Effector memory CD8-positive, alpha-beta T cell (primary cell): ENCODE measurements around the gene ANKS1B.
"Not testable (repeated sequence)": the region's sequence is repeated elsewhere in the genome, so short reads cannot be mapped to it uniquely, and the experiment has no call there.

Experiments
- ATAC-seq: fragments of 150-1000 bp; cut with Tn5 transposase; replicated peaks from 2 replicates; pipeline ENCODE4 v1.10.0; 2021; ENCODE audit warnings: mild to moderate bottlenecking, moderate library complexity
- DNase-seq, 3 experiments: peaks; one replicate each; pipeline ENCODE4 v3.0.0; 2021
- H3K27ac Mint-ChIP-seq, 2 donors: one replicate each; pipeline ENCODE4 v1.8.0; 2022; ENCODE audit warnings: mild to moderate bottlenecking in 2 of 2, mixed read lengths in 2 of 2, moderate library complexity in 2 of 2
- H3K27me3 Mint-ChIP-seq, 2 donors: one replicate each; pipeline ENCODE4 v1.8.0; 2022; ENCODE audit warnings: mixed read lengths in 2 of 2
- H3K36me3 Mint-ChIP-seq: one replicate; pipeline ENCODE4 v1.8.0; 2022; ENCODE audit warnings: mild to moderate bottlenecking, moderate library complexity, mixed read lengths; ENCODE audit not compliant: insufficient read depth
- H3K4me1 Mint-ChIP-seq, 2 donors: one replicate each; pipeline ENCODE4 v1.8.0; 2022; ENCODE audit warnings: low read depth in 2 of 2, mixed read lengths in 2 of 2
- H3K4me3 Mint-ChIP-seq, 2 donors: one replicate each; pipeline ENCODE4 v1.8.0; 2022; ENCODE audit warnings: mild to moderate bottlenecking in 2 of 2, mixed read lengths in 2 of 2, moderate library complexity in 2 of 2
- H3K9me3 Mint-ChIP-seq, 2 donors: one replicate each; pipeline ENCODE4 v1.8.0; 2022; ENCODE audit warnings: mixed read lengths in 2 of 2

The ANKS1B gene

GRCh38 chr12:98868076-98868475, 1116.7 kb downstream of the ANKS1B start:
- ATAC-seq (no peak), DNase-seq (no peak)
- peaks cover 15 to 17% of the 10 kb centered on the region in 2 donors for H3K27me3 Mint-ChIP-seq
- no peak overlapping the region for H3K4me3 Mint-ChIP-seq
- peaks cover 3 to 4% of the 10 kb centered on the region in 2 donors for H3K4me1 Mint-ChIP-seq
- H3K36me3 Mint-ChIP-seq = no peaks in the 10 kb centered on the region
- H3K27ac Mint-ChIP-seq = no peak overlapping the region
- H3K9me3 Mint-ChIP-seq = peaks cover 3 to 9% of the 10 kb centered on the region in 2 donors

DNA sequence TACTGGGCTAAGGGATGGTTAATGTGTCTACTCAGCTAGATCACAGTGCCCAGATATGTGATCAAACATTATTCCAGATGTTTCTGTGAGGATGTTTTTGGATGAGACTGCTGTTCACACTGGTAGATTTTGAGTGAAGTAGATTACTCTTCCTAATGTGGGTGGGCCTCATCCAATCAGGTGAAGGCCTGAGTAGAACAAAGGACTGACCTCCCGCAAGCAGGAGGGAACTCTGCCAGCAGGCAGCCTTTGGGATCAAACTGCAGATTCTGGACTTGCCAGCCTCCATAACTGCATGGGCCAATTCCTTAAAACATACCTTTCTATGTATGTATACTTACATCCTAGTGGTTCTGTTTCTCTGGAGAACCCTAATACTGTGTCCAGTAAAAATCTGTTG, 1120.4 kb downstream of the ANKS1B start:
- Mint-ChIP-seq H3K27ac (no peak overlapping the region), H3K27me3 (peaks cover 8 to 9% of the 10 kb centered on the region in 2 donors), H3K4me3 (no peak overlapping the region), H3K9me3 (peaks cover 3 to 9% of the 10 kb centered on the region in 2 donors), H3K36me3 (no peaks in the 10 kb centered on the region), H3K4me1 (no peaks in the 10 kb centered on the region)
- DNase-seq (no peak), ATAC-seq (no peak)

DNA sequence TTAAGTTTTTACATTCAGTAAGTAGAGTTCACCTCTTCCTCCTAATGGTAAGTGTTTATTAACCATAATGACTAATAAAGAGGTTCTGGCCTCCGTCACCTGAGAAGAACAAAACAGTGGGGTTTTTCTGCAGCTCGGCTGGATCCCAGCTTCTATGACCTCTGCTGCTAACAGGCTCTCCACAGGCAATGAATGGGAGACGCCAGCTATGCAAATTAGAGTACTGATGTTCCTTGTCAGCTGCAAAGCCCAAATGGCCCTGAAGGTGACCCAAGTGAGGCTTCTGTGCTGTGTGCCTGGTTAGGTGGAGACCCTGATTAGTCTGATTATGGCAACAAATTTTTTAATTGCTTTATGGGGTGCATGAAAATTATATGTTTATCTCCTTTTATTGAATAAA, 1121.6 kb downstream of the ANKS1B start:
- H3K4me3 Mint-ChIP-seq = no peak overlapping the region
- no peaks in the 10 kb centered on the region for H3K36me3 Mint-ChIP-seq
- H3K27ac Mint-ChIP-seq = no peak overlapping the region
- DNase-seq (no peak), ATAC-seq (no peak)
- peaks cover 3 to 5% of the 10 kb centered on the region in 2 donors for H3K27me3 Mint-ChIP-seq
- no peaks in the 10 kb centered on the region for H3K4me1 Mint-ChIP-seq
- H3K9me3 Mint-ChIP-seq = peaks cover 3 to 9% of the 10 kb centered on the region in 2 donors

DNA sequence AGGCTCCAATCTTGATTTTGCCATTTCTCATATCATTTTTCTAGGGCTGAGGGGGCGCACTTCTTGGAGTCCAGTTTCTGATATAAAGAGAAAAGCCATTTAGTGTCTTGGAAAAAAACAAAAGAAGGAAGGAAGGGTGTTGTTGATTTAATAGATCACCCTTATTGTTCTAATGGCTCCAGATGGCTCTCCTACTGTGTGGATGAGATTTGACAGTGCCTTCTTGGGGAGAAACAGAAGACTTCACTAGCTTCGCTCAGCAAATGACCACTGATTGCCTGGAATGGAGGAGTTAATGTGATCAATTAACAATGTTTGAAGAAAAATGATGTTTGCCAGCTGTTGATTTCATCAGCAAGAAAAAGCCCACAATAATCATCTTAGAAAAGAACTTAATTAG, 1123.5 kb downstream of the ANKS1B start:
- H3K36me3 Mint-ChIP-seq = no peaks in the 10 kb centered on the region
- H3K9me3 Mint-ChIP-seq = peaks cover 3 to 9% of the 10 kb centered on the region in 2 donors
- ATAC-seq (no peak), DNase-seq (no peak)
- no peak overlapping the region for H3K27ac Mint-ChIP-seq
- H3K27me3 Mint-ChIP-seq = peaks cover 0 to 11% of the 10 kb centered on the region in 2 donors
- H3K4me3 Mint-ChIP-seq = no peak overlapping the region
- no peaks in the 10 kb centered on the region for H3K4me1 Mint-ChIP-seq

DNA sequence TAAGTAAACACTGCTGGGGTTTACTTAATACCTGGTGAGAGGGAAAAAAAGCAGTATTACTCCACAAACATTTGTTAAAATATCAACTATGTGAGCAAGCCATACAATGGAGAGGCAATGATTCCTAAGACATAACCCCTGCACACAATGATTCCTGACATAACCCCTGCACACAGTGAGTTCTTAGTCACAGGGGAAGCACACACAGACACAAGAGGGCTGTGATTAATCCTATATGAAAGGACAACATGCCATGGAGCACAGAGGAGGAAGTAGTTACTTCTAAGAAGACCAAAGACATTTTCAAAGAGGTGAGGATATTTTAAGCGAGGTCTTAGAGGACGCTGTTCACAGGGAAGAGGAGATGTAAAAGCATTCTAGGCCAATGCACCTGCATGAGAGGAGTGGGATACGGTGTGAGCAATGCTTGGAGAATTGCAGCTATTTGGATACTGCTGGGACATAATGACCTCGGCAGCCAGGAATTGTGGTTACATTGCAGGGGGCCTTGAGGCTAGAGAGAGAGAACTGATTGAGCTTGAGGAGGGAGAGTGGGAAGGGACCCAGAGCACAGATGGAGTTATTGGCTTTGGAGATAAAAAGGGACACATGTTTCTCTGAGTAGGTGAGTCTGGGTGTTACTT, 1127.7 kb downstream of the ANKS1B start:
- Mint-ChIP-seq H3K27ac (no peak overlapping the region), H3K4me3 (no peak overlapping the region), H3K4me1 (no peaks in the 10 kb centered on the region), H3K36me3 (no peaks in the 10 kb centered on the region), H3K27me3 (peaks cover 0 to 12% of the 10 kb centered on the region in 2 donors), H3K9me3 (no peaks in the 10 kb centered on the region)
- ATAC-seq = no peak
- no peak for DNase-seq

GRCh38 chr12:98852181-98852580, 1132.6 kb downstream of the ANKS1B start:
- Mint-ChIP-seq H3K4me1 (no peaks in the 10 kb centered on the region), H3K9me3 (no peaks in the 10 kb centered on the region), H3K4me3 (no peak overlapping the region), H3K27me3 (peaks cover 11 to 19% of the 10 kb centered on the region in 2 donors), H3K36me3 (no peaks in the 10 kb centered on the region), H3K27ac (no peak overlapping the region)
- DNase-seq (no peak), ATAC-seq (no peak)

DNA sequence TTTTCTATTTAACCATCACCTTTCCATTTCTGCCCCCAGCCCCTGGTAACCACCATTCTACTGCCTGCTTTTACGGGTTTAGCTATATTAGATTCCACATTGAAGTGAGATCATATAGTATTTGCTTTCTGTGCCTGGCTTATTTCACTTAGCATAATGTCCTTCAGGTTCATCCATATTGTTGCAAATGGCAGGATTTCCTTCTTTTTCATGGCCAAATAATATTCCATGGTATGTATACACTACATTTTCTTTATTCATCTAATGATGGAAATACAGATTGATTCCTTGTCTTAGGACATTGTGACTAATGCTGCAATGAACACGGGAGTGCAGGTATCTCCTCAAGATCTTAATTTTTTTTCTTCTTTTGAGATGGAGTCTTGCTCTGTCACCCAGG, 1137.5 kb downstream of the ANKS1B start:
- Mint-ChIP-seq H3K4me1 (no peaks in the 10 kb centered on the region), H3K27ac (no peak overlapping the region), H3K36me3 (no peaks in the 10 kb centered on the region), H3K9me3 (no peaks in the 10 kb centered on the region), H3K4me3 (no peak overlapping the region), H3K27me3 (peaks cover 21% of the 10 kb centered on the region in 2 donors)
- ATAC-seq (no peak), DNase-seq (no peak)

DNA sequence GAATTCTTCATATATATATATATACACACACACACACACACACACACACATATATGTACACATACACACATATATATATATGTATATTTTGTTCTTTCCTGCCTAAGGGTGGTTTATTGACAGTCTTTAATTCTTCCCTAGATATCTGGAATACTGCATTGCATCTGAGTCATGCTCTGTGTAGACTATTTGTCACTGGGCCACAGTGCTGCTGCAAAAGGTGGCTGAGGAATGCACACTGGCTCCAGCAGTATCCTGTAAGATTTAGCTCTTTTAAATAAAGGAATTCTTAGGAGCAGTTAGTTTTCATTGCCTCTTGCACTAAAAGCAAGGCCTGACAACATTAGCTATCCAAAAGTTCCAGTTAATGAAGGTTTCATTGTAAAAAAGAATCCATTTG, 1138.8 kb downstream of the ANKS1B start:
- H3K27ac Mint-ChIP-seq = no peak overlapping the region
- no peak overlapping the region for H3K4me3 Mint-ChIP-seq
- H3K9me3 Mint-ChIP-seq = no peaks in the 10 kb centered on the region
- no peak for DNase-seq
- no peaks in the 10 kb centered on the region for H3K4me1 Mint-ChIP-seq
- no peak for ATAC-seq
- peaks cover 14 to 15% of the 10 kb centered on the region in 2 donors for H3K27me3 Mint-ChIP-seq
- no peaks in the 10 kb centered on the region for H3K36me3 Mint-ChIP-seq

- ATAC-seq (no peak), DNase-seq (no peak)
- H3K9me3 Mint-ChIP-seq = no peaks in the 10 kb centered on the region
- peaks cover 30 to 35% of the 10 kb centered on the region in 2 donors for H3K27me3 Mint-ChIP-seq
- H3K27ac Mint-ChIP-seq = no peak overlapping the region
- no peaks in the 10 kb centered on the region for H3K36me3 Mint-ChIP-seq
- no peak overlapping the region for H3K4me3 Mint-ChIP-seq
- H3K4me1 Mint-ChIP-seq = no peaks in the 10 kb centered on the region
These were observed 1144.4 kb downstream of the ANKS1B start for GRCh38 chr12:98840325-98840724.

DNA sequence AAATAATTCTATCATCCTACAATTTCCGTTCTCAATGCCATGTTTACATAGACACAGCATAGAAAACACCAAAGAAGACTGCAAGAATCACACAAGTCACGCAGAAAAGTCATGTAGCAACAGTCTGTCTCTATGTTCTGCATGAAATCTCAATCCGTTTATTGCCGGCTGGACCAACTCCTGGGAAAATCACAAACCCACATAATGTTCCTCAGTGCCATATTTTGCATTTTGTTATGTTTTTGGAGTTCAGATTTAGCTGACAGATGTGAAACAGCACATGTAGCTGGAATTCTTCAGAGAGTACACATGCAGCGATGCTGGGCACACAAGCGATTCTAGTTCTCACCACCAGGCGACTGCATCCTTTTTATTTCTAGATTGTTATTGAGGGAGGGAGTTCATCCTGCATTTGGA, 1146.5 kb downstream of the ANKS1B start:
- H3K36me3 Mint-ChIP-seq = no peaks in the 10 kb centered on the region
- H3K4me1 Mint-ChIP-seq = no peaks in the 10 kb centered on the region
- ATAC-seq (no peak), DNase-seq (no peak)
- no peaks in the 10 kb centered on the region for H3K9me3 Mint-ChIP-seq
- H3K27me3 Mint-ChIP-seq = peaks cover 23 to 44% of the 10 kb centered on the region in 2 donors
- H3K27ac Mint-ChIP-seq = no peak overlapping the region
- no peak overlapping the region for H3K4me3 Mint-ChIP-seq

- H3K4me1 Mint-ChIP-seq, H3K4me3 Mint-ChIP-seq, H3K36me3 Mint-ChIP-seq, DNase-seq, ATAC-seq, H3K9me3 Mint-ChIP-seq, H3K27ac Mint-ChIP-seq: not testable (repeated sequence)
- H3K27me3 Mint-ChIP-seq = peaks cover 20 to 48% of the 10 kb centered on the region in 2 donors
These were observed 1147.5 kb downstream of the ANKS1B start for GRCh38 chr12:98837134-98837752.

- H3K9me3 Mint-ChIP-seq = no peaks in the 10 kb centered on the region
- ATAC-seq = no peak
- H3K4me1 Mint-ChIP-seq = no peaks in the 10 kb centered on the region
- no peaks in the 10 kb centered on the region for H3K36me3 Mint-ChIP-seq
- no peak for DNase-seq
- peaks cover 32 to 50% of the 10 kb centered on the region in 2 donors for H3K27me3 Mint-ChIP-seq
- no peak overlapping the region for H3K4me3 Mint-ChIP-seq
- H3K27ac Mint-ChIP-seq = no peak overlapping the region
These were observed 1154.1 kb downstream of the ANKS1B start for GRCh38 chr12:98830657-98831056.

DNA sequence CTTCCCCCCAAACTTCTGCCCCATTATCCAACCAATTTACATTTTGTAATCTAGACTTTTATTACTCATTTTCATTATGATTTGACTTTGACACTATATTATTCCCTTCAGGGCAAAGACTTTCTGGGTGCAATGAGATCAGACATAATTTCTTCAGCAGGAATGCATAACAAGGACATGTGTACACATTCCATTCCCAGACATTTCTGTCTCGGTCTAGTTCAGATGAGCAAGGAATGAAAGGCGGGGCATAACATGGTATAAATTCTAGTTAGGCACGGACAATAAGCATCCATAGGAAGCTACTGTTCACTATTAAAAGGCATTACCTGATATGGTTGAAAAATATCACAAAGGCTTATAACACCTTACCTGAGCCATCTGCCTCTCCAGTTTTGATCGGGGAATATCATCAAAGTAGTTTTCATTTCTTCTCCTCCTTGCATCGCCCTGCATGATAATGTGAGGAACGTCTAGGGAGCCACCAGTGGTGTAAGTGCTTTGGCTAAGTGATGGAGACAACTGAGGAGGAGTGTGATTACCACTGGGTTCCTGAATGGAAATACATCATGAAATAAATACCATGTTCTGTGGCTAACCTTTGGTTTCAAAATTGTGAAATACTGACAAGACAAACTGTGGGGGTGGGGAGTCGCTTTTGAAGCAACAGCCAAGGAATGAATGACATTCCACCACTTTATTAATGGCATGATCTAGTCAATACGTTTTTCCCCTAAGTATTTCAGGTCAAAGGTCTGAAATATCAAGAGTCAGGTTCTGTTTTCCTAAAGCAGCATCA, 1155.7 kb downstream of the ANKS1B start:
- Mint-ChIP-seq H3K4me1 (no peaks in the 10 kb centered on the region), H3K27ac (no peak overlapping the region), H3K27me3 (peaks cover 31 to 35% of the 10 kb centered on the region in 2 donors), H3K36me3 (no peaks in the 10 kb centered on the region), H3K9me3 (no peaks in the 10 kb centered on the region), H3K4me3 (no peak overlapping the region)
- ATAC-seq = no peak
- DNase-seq = no peak

DNA sequence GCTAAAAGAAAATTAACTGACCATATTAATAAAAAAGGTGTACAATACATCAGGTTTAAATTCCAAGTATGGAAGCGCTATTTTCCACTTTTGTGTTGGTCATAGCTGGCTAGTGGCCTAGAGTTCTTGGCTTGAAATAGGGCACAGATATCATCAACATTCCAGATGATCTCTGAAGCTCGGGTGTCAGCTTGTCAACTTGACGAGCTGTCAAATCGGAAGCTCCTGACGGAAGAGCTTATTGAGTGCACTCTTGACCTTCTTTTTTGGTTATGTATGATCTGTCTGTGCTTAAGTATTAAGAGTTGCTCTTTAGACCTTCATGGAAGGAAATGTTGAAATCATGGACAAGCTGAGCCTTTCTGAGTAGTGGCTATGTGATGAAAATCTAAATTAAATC, 1161.7 kb downstream of the ANKS1B start:
- DNase-seq (no peak), ATAC-seq (no peak)
- no peaks in the 10 kb centered on the region for H3K9me3 Mint-ChIP-seq
- H3K27ac Mint-ChIP-seq = no peak overlapping the region
- no peaks in the 10 kb centered on the region for H3K36me3 Mint-ChIP-seq
- no peak overlapping the region for H3K4me3 Mint-ChIP-seq
- H3K4me1 Mint-ChIP-seq = no peaks in the 10 kb centered on the region
- H3K27me3 Mint-ChIP-seq = peaks cover 29 to 31% of the 10 kb centered on the region in 2 donors
